GM18517 (cell line): ENCODE data around the gene SELENOM.
"Not testable (repeated sequence)": the region's sequence is repeated elsewhere in the genome, so short reads cannot be mapped to it uniquely, and the experiment has no call there.

Experiments
- ATAC-seq: cut with Tn5 transposase; IDR thresholded peaks from one replicate; pipeline ENCODE4 v1.9.1; 2021; ENCODE audit warnings: mild to moderate bottlenecking, moderate library complexity; ENCODE audit not compliant: unreplicated experiment

SELENOM gene

GRCh38 chr22:31133911-31134310 is 26.5 kb upstream of the SELENOM start:
- no peak for ATAC-seq

GRCh38 chr22:31130873-31131272 is 23.5 kb upstream of the SELENOM start:
- no peak for ATAC-seq

DNA sequence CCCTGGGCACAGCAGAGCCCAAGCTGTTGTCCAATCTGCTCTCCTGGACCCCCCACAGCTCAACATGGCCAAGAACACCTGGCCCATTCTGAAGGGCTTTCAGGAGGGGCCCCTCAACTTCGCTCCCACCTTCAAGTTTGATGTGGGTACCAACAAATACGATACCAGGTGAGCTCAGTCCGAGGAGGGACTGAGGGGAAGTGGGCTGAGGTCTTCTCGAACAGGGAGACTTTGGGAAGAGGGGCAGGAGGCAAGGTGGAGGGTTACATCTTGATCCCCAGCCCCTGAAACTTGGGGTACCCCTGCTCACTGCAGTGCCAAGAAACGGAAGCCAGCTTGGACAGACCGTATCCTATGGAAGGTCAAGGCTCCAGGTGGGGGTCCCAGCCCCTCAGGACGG is 20.8 kb upstream of the SELENOM start:
- no peak for ATAC-seq

GRCh38 chr22:31127181-31127772 is 19.9 kb upstream of the SELENOM start:
- no peak for ATAC-seq

DNA sequence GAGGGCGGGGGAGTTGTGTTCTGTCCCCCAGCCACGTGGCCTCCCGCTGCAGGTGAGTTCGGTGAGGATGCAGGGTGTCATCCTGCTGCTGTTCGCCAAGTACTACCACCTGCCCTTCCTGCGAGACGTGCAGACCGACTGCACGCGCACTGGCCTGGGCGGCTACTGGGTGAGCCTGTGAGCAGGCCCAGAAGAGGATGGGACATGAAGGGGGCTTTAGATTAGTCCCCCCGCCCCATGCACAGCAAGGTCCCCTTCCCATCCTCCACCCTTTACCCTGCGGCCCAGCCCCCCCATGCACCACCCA is 19.5 kb upstream of the SELENOM start:
- ATAC-seq, result no peak

- no peak for ATAC-seq
Observed at GRCh38 chr22:31126128-31126868, 18.9 kb upstream of the SELENOM start.

DNA sequence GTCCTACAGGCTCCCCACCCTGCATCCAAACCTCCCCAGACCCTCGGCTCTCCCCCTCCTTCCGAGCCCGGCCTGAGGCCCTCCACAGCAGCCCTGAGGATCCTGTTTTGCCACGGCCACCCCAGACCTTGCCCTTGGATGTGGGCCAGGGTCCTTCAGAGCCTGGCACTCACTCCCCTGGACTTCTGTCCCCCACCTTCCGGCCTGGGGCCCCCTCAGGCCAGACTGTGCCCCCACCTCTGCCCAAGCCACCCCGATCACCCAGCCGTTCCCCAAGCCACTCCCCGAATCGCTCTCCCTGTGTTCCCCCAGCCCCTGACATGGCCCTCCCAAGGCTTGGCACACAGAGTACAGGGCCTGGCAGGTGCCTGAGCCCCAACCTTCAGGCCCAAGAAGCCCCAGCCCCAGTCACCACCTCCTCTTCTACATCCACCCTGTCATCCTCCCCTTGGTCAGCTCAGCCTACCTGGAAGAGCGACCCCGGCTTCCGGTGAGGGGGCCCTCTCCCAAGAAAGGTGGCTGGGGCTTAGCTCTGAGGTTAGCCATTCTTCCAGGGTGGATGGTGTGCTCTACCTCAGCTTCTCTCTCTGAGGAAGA is 18.3 kb upstream of the SELENOM start:
- ATAC-seq, result no peak

DNA sequence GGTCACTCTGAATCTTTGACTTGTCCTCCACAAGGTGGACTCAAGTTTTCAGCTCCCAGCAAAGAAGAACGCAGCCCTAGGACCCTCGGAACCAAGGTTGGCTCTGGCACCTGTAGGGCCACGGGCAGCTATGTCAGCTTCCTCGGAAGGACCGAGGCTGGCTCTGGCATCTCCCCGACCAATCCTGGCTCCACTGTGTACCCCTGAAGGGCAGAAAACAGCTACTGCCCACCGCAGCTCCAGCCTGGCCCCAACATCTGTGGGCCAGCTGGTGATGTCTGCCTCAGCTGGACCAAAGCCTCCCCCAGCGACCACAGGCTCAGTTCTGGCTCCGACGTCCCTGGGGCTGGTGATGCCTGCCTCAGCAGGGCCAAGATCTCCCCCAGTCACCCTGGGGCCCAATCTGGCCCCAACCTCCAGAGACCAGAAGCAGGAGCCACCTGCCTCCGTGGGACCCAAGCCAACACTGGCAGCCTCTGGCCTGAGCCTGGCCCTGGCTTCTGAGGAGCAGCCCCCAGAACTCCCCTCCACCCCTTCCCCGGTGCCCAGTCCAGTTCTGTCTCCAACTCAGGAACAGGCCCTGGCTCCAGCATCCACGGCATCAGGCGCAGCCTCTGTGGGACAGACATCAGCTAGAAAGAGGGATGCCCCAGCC is 17.6 kb upstream of the SELENOM start:
- no peak for ATAC-seq

DNA sequence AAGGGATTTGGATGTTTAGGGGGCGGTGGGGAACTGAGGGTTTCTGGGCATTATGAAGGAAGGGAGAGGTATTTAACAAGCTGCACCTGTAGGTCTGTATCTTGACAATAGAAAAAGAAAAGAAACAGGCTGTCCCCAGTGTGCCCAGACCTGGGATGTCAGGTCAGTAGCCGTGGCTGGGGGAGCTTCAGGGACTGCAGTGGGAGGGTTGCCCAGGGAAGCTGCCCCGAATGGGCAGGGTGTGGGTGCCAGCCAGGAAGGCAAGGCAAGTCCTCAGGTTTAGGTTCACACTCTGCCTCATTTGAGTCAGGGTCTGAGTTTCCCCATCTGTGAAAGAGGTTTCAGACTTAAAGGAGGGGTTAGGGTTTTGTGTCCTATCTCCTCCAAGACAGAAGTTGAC is 16.9 kb upstream of the SELENOM start:
- no peak for ATAC-seq

DNA sequence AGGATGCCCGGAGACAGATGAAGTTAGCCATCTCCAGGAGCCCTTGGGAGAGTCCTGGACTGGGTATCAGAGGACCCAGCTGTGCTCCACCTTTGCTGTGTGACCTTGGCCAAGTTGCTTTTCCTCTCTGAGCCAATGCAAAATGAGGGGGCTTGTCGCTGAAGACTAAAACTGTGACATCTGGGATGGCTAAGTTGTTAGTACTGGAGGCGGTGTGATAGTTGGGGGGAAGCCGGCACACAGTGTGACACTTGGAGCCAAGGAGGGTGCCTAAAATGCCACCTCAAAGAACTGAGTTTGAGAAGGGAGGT is 15.9 kb upstream of the SELENOM start:
- ATAC-seq, result no peak

DNA sequence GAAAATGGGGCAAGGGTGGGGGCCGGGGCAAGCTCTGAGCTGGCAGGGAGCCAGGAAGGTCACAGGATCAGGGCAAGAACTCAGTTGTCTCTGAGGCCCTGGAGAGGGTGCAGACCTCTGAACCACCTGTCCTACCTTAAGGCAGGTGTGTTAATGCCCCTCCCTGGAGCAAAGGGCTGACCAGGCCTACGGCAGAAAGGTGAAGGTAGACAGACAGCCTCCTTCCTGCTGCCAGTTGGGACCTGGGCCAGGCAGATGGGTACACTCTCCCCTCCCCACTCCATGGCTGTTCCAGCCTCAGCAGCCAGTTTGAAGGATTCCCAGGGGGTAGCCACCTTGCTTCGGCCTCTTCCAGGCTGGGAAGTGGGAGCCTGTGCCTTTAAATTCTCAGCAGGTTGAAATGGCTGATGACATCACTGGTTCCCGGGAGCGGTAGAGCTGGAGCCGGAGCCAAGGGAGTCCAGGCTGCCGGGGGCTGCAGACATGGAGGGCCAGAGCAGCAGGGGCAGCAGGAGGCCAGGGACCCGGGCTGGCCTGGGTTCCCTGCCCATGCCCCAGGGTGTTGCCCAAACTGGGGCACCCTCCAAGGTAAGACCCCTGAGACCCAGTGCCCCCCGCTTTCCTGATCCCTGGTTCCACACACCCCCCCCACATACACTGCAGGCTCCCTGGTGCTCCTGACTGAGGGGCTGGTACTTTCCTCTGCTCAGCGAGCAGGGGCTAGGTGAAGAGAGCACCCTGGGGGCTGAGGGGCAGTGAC is 15.3 kb upstream of the SELENOM start, which contains the start of gene INPP5J:
INPP5J (plus strand) TSS at position 435 of the 760 bp plus-strand sequence; CDS start at position 484, 49 bp downstream.
- ATAC-seq, result no peak

GRCh38 chr22:31122196-31122531 is 14.8 kb upstream of the SELENOM start:
- ATAC-seq, result no peak

DNA sequence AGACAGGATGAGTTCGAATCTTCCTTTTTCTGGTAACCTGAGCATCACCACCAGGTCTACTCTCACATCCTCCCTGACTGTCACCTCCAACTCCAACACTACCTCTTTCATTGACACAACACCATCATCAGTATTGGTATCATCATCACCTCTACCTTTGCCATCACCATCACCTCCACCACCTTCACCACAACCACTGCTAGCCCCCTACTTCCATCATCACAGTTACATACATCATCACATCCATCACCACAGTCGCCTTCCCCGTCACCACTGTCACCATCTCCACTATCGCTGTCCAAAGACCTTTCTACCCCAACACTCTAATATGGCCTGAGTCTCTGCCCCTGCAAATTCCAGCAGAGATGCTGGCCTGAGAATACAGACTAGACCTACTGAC is 14.0 kb upstream of the SELENOM start:
- ATAC-seq, result no peak

GRCh38 chr22:31120642-31121041 is 13.3 kb upstream of the SELENOM start:
- no peak for ATAC-seq

DNA sequence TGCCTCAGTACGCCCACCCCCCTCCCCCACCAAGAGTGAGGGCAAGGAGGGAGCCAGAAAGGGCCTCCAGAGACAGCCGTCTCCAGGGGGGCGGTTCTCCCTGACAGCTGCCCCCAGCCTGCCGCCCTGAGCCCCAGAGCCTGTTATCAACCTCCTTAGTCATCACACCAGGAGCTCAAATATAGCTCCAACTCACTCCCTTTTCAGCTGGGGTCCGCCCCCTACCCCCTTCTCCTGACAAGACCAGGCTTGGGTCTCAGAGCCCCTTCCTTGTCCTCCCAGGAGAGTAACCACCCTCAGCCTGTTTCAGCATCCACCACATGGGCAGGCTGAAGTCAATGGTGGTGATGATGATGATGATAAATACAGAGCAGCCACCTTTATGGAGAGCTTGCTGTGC is 12.9 kb upstream of the SELENOM start:
- no peak for ATAC-seq

- no peak for ATAC-seq
Observed at GRCh38 chr22:31119026-31119717, 11.8 kb upstream of the SELENOM start.

DNA sequence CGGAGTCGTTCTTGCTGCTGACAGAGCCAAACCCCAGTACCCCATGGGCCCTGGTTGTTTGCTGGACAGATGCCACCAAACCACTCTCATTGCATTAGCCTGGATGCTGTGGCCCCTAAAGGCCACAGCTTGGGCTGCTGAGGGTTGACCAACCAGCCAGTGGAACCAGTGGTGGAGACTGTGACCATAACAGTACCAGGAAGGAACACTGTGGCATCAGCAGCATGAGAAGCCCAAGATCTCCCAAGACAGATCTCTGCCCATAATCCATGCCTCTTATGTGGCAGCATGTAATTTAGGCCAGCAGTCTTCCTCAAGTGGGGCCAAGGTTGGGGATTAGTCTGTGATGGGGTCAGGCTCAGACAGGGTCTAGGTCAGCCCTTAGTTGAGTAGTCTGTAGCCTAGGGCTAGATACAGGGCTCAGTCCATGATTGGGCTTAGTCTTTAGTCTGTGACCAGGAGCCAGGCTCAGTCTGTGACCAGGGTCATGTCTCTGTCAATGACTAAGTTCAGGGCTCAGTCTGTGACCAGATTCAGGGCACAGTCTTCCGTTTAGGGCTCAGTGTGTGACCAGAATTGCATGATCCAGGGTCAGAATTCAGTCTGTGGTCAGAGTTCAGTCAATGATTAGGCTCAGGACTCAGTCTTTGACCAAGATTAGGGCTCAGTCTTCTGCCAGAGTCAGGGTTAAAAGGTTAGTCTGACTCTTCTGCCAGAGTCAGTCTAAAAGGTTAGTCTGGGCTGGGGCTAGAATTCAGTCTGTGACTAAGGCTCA is 10.9 kb upstream of the SELENOM start:
- no peak for ATAC-seq

DNA sequence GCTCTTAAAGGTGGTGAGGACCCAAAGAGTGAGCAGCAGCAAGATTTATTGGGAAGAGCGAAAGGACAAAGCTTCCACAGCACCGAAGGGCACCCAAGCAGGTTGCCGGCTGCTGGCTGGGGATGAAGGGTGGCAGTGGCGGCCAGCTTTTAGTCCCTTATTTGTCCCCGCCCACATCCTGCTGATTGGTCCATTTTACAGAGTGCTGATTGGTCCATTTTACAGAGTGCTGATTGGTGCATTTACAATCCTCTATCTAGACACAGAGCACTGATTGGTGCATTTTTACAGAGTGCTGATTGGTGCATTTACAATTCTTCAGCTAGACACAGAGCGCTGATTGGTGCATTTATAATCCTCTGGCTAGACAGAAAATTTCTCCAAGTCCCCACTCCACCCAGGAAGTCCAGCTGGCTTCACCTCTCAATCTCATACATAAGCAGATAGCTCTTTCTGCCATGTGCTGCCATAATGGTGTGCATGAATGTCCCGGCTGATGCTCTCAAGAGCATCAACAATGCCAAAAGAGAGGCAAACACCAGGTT is 5.3 kb upstream of the SELENOM start:
- not testable (repeated sequence) for ATAC-seq

GRCh38 chr22:31107894-31108218 is 488 bp upstream of the SELENOM start:
- peak; percentile 24 for ATAC-seq

DNA sequence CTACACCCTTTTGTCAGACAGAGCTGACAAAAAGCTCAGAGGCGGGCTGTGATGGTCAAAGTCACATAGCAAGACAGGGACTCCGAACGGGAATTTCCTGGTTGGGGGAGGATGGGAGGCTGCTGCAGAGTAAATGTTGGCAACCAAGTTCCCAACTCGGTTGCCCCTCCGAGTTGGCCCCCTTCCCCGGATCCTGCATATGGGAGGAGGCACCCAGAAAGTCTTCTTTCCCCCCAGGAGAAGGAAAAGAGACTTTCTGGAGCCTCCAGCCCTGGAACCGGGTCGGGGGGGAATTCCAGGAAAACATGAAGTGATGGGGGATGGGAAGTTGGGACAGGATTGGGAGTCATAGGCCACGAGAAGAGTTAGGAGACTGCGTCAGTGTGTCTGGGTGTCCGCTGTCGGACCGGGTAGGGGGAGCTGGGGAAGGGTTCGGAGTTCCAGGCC is 614 bp downstream of the SELENOM start:
- no peak for ATAC-seq
